HepG2 (cell line): ENCODE data around the gene MCMBP. TPM values are rescaled to one million over a fixed set of nuclear protein-coding genes. Genes with fewer than 3 reads are reported as not detected.

Experiments
- BRCA1 ChIP-seq: sonication (generic); formaldehyde crosslinking; IDR thresholded peaks from 2 replicates; pipeline ENCODE4 v1.4.0; 2020; ENCODE audit warnings: missing genetic modification reagents
- DDIT3 ChIP-seq: sonication (generic); formaldehyde crosslinking; IDR thresholded peaks from 2 replicates; pipeline ENCODE4 v1.4.0; 2020; ENCODE audit warnings: mild to moderate bottlenecking, missing genetic modification reagents
- DZIP1 ChIP-seq: sonication (generic); formaldehyde crosslinking; IDR thresholded peaks from 2 replicates; pipeline ENCODE4 v1.5.0; 2020; ENCODE audit warnings: mild to moderate bottlenecking, missing genetic modification reagents
- FOXA3 ChIP-seq: IDR thresholded peaks from 2 replicates; pipeline ENCODE4 v1.6.1; 2016; ENCODE audit warnings: missing genetic modification reagents, missing compliant biosample characterization
- GATA4 ChIP-seq: sonication (generic); IDR thresholded peaks from 2 replicates; pipeline ENCODE4 v1.6.1; 2016; ENCODE audit warnings: antibody characterized with exemption, low read depth, borderline replicate concordance
- HNRNPL ChIP-seq: fragments of 200-400 bp; formaldehyde crosslinking; IDR thresholded peaks from 2 replicates; pipeline ENCODE4 v1.6.1; 2017; ENCODE audit warnings: mild to moderate bottlenecking, low read depth, low read length
- IRF1 ChIP-seq: sonication (generic); formaldehyde crosslinking; IDR thresholded peaks from 2 replicates; pipeline ENCODE4 v1.4.0; 2020; ENCODE audit warnings: low read depth, mild to moderate bottlenecking, missing genetic modification reagents
- MED8 ChIP-seq: sonication (generic); formaldehyde crosslinking; IDR thresholded peaks from 2 replicates; pipeline ENCODE4 v1.8.1; 2023; ENCODE audit warnings: mild to moderate bottlenecking, missing genetic modification reagents; ENCODE audit not compliant: insufficient replicate concordance
- NFE2L2 ChIP-seq: fragments of 150-350 bp; IDR thresholded peaks from 2 replicates; pipeline ENCODE4 v1.6.1; 2014; ENCODE audit warnings: low read length
- NFKBIZ ChIP-seq: IDR thresholded peaks from 2 replicates; pipeline ENCODE4 v1.6.1; 2018; ENCODE audit warnings: missing genetic modification reagents, missing compliant biosample characterization
- PAXIP1 ChIP-seq: sonication (generic); formaldehyde crosslinking; conservative IDR thresholded peaks from 2 replicates; pipeline ENCODE4 v1.4.0; 2020; ENCODE audit warnings: mild to moderate bottlenecking, missing genetic modification reagents, moderate library complexity
- THYN1 ChIP-seq: sonication (generic); formaldehyde crosslinking; IDR thresholded peaks from 2 replicates; pipeline ENCODE4 v1.8.1; 2023; ENCODE audit warnings: low read depth, mild to moderate bottlenecking, moderate library complexity, missing genetic modification reagents, borderline replicate concordance
- ZNF264 ChIP-seq: sonication (generic); formaldehyde crosslinking; IDR thresholded peaks from 2 replicates; pipeline ENCODE4 v1.4.0; 2020; ENCODE audit warnings: missing genetic modification reagents
- ZNF335 ChIP-seq: sonication (generic); formaldehyde crosslinking; IDR thresholded peaks from 2 replicates; pipeline ENCODE4 v1.4.0; 2020; ENCODE audit warnings: missing genetic modification reagents
- ZNF569 ChIP-seq: sonication (generic); formaldehyde crosslinking; IDR thresholded peaks from 2 replicates; pipeline ENCODE4 v1.5.0; 2020; ENCODE audit warnings: mild to moderate bottlenecking, missing genetic modification reagents, moderate library complexity, borderline replicate concordance
- ZNF615 ChIP-seq: sonication (generic); formaldehyde crosslinking; IDR thresholded peaks from 2 replicates; pipeline ENCODE4 v1.5.0; 2020; ENCODE audit warnings: mild to moderate bottlenecking, missing genetic modification reagents, borderline replicate concordance
- ZNF619 ChIP-seq: sonication (generic); formaldehyde crosslinking; IDR thresholded peaks from 2 replicates; pipeline ENCODE4 v1.4.0; 2020; ENCODE audit warnings: mild to moderate bottlenecking, missing genetic modification reagents
- ZNF660 ChIP-seq: sonication (generic); formaldehyde crosslinking; IDR thresholded peaks from 2 replicates; pipeline ENCODE4 v1.5.1; 2020; ENCODE audit warnings: mild to moderate bottlenecking, low read depth, missing genetic modification reagents, borderline replicate concordance
- ZNF879 ChIP-seq: sonication (generic); formaldehyde crosslinking; IDR thresholded peaks from 2 replicates; pipeline ENCODE4 v1.8.1; 2023; ENCODE audit warnings: missing genetic modification reagents
- polyA plus RNA-seq, 8 experiments: library from polyadenylated mRNA; depleted of rRNA in 3 of 8; stranded (reverse) in 7 of 8; unstranded in 1 of 8; fragments of >200 nt; fragmentation: Illumina TruSeq in 4 of 8; extraction: Trizol in 4 of 8; gene quantifications; 2 replicates each; pipeline versions ENCODE4 v1.2.1 to v1.2.3, GENCODE V29; 2011 to 2016; ENCODE audit warnings: low read depth in 4 of 8, missing spikeins in 1 of 8, mixed read lengths in 1 of 8; ENCODE audit not compliant: insufficient read depth in 1 of 8
- total RNA-seq, 5 experiments: library from RNA; depleted of rRNA; stranded (reverse); fragments of >200 nt; fragmentation: Illumina TruSeq; extraction: Trizol; gene quantifications; 2 replicates each; pipeline ENCODE4 v1.2.3, GENCODE V29; 2016; ENCODE audit warnings: low read depth in 1 of 5

The MCMBP gene
- total and polyA plus RNA-seq, 2 of the 13 experiments (the other 11 are each of a cell fraction or from before 2014, with no cell fraction given) = 35.7 to 62.4 TPM

- TF ChIP-seq PAXIP1 = peak; percentile 66
- TF ChIP-seq THYN1 (CRISPR knock-in tag) = no peak
- no peak for TF ChIP-seq DDIT3 (CRISPR knock-in tag)
- no peak for TF ChIP-seq ZNF660 (CRISPR knock-in tag)
- no peak for TF ChIP-seq IRF1
- peak; percentile 64 for TF ChIP-seq MED8 (CRISPR knock-in tag)
- peak; percentile 70; the same call in 1 of the 2 replicates for TF ChIP-seq HNRNPL
- no peak for TF ChIP-seq ZNF615 (CRISPR knock-in tag)
- TF ChIP-seq ZNF569 = peak; percentile 50; the same call in 1 of the 2 replicates
- no peak for TF ChIP-seq NFE2L2
- TF ChIP-seq FOXA3 = peak; percentile 79
- TF ChIP-seq ZNF264 (CRISPR knock-in tag) = peak; percentile 75
- TF ChIP-seq ZNF879 (CRISPR knock-in tag) = 0 out of 2 replicates have a peak, but pooled peaks have one; percentile 71
- TF ChIP-seq BRCA1 (CRISPR knock-in tag) = peak; percentile 69; the same call in 1 of the 2 replicates
- TF ChIP-seq DZIP1 (CRISPR knock-in tag) = no peak; the same call in 1 of the 2 replicates
- TF ChIP-seq ZNF619 (CRISPR knock-in tag) = peak; percentile 90
- TF ChIP-seq ZNF335 (CRISPR knock-in tag) = peak; percentile 78
- TF ChIP-seq NFKBIZ (CRISPR knock-in tag) = peak; percentile 83
- TF ChIP-seq GATA4 = peak; percentile 61; the same call in 1 of the 2 replicates
Measured at GRCh38 chr10:119892188-119893065, 19.8 kb upstream of the MCMBP start, which contains the start of gene SEC23IP (continued).
